Loucy (cell line): ENCODE data around the gene OGFOD3.

Experiments used
- CTCF ChIP-seq: fragments of 200-600 bp; sonication (generic); conservative IDR thresholded peaks from 2 replicates; pipeline ENCODE4 v1.5.1; 2014; ENCODE audit warnings: mild to moderate bottlenecking, antibody characterized with exemption, low read length
- EZH2phosphoT487 ChIP-seq: fragments of 200-600 bp; IDR thresholded peaks from 2 replicates; pipeline ENCODE4 v1.6.1; 2018; ENCODE audit warnings: antibody characterized with exemption, mild to moderate bottlenecking, moderate library complexity, borderline replicate concordance

- TF ChIP-seq CTCF (no peak), EZH2phosphoT487 (no peak)
These were observed 42.2 kb downstream of the OGFOD3 start for GRCh38 chr17:82376042-82376730.
